8988T (cell line): ENCODE results near the gene MORC3.
"Not testable (repeated sequence)": the region's sequence is repeated elsewhere in the genome, so short reads cannot be mapped to it uniquely, and the experiment has no call there.

Source experiments
- DNase-seq: peaks from one replicate; pipeline ENCODE4 v3.0.0; 2011

Gene MORC3

DNA sequence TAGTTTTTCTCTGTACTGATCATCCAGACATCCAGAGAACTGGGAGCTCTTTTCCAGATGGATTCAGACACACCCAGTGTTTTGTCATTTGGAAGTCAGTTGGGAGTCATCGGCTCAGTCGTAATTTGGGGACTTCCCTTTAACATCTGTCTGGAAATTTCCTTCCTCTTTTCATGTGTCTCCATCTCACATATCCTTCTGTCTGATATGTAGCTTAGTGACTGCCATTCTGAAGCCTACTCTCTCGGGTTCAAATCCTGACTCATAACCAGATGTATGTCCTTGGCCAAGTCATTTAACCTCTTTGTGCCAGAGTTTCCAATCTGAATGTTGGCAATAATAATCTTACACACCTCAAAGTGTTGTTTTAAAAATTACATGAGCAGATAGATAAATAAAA, 3.0 kb downstream of the MORC3 start:
- DNase-seq = no peak

DNA sequence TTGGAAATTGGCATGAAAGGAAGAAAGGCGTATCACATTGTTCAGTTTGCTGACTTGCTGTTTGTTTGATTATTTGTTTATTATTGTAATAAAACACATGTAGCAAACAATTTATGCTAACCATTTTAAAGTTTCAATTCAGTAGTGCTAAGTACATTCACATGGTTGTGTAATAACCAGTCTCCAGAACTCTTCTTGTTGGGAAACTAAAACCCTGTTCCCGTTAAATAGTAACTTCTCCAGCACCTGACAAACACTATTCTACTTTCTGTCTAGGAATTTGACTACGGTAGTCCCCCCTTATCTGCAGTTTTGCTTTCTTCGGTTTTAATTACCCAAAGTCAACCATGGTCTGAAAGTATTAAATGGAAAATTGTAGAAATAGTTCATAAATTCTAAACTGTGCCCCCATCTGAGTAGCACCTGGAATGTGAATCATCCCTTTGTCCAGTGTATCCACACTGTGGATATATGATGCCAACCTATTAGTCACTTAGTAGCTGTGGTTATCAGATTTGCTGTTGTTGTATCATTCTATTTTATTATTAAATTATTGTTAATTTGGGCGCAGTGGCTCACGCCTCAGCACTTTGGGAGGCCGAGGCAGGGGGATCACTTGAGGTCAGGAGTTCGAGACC, 5.5 kb downstream of the MORC3 start:
- no peak for DNase-seq

DNA sequence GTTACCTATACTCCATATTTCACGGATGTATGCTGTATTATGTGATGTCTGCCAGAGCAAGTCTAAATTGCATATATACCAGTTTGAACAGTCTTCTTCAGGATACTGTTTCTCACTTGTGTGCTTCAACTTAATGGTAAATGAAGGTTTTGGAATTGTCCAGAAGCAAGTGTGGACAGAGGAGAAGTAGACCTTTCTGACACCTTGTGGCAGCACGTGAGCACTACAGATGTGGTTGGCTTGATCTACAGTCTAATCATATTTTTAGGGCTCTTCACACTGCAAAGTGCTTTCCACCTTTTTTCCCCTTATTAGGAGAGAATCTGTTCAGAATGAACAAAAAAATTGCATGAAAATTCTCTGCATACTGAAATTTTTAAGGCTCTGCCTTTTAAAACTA, 10.9 kb downstream of the MORC3 start:
- peak; percentile 11 for DNase-seq

DNA sequence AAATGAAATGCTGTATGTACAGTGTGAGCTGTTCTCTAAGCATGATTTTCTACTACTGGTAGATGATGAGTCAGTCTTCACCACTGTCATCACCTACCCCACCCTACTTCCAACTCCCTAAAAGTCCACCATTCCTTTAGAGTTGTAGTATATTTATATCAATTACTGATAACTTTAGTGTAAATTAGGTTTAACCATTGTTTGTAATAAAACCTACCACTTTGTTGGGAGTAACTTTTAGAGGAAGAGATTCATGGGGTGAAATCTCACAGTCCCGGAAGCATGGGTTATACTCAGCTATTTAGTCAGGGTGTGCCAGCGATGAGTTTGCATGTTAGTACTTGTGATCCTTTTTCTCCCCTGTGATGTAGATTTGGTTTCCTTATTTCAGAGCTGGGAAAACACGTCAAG, 17.1 kb downstream of the MORC3 start:
- no peak for DNase-seq

DNA sequence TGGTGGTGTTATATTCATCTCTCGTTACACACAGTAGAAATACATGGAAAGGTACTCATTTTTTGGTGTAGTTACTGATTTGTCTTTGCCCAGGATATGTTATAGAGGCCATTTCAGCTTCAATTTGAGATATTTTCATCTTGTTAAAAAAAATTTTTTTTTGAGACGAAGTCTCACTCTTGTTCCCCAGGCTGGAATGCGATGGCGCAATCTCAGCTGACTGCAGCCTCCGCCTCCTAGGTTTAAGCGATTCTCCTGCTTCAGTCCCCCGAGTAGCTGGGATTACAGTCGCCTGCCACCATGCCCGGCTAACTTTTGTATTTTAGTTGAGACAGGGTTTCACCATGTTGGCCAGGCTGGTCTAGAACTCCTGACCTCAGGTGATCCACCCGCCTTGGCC, 19.0 kb downstream of the MORC3 start:
- no peak for DNase-seq

DNA sequence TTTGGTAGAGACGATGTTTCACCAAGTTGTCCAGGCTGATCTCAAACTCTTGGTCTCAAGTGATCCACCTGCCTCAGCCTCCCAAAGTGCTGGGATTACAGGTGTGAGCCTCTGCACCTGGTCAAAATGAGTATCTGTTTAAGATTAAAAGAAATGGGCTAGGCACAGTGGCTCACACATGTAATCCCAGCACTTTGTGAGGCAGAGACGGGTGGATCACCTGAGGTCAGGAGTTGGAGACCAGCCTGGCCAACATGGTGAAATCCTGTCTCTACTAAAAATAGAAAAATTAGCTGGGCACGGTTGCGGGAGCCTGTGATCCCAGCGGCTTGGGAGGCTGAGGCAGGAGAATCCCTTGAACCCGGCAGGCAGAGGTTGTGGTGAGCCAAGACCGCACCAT, 22.6 kb downstream of the MORC3 start:
- not testable (repeated sequence) for DNase-seq

DNA sequence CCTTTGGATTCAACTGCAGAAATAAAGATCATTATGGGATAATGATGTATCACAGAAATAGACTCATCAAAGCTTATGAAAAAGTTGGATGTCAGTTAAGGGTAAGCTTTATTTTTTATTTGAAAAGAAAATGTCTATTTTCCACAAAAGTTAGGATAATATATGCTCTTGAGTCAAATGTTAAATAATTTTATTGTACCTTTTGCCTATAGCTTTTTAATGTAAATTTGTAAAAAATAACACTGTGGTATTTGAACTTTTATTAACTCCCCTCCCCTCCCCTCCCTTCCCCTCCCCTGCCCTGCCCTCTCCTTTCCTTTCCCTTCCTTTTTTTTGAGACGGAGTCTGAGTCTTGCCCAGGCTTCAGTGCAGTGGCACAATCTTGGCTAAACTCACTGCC, 24.9 kb downstream of the MORC3 start:
- DNase-seq = no peak

DNA sequence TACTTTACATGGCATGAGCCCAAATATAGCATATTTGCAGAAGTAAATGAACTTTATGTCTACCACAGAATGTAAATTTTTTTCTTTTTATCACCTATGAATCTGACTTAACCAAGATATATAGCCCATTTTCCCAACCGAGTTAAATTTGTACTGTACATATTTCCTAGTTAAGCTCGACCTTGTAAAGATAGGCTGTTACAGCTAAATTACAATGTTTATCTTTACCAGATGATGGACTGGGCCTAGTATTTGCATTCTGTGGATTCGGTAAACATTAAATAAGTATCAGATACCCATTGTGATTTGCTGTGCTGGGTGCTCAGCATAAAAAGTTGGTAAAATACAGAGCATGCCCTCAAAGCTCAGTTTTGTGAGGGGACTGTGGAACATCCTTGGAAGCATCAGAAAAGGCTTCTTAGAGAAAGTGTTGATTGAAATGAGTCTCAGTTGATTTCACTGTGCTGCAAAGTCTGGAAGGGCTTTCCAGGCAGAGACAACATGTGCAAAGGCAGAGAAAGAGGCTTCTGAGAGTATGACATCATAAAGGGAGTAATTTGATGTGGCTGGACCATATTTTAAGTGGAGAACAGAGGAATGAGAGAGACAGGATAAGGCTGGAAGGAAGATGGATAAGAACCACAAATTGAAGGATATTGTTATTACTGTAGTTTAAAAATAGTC, 27.4 kb downstream of the MORC3 start:
- no peak for DNase-seq

DNA sequence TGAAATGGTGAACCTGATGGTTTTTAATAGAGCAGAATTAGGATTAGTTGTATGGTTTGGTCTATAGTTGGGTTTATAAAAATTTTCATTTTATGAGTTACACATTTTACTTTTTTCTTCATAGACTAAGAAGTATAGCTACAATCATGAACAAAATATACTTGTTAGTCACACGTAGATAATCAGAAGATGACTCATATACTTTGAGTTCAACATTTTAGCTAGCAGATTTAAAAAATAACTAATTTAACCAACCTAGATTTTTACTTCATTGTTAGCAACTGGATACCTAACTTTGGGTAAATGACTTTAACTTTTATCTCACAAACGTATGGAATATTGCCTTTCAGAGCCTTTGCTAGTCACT, 27.9 kb downstream of the MORC3 start:
- no peak for DNase-seq

DNA sequence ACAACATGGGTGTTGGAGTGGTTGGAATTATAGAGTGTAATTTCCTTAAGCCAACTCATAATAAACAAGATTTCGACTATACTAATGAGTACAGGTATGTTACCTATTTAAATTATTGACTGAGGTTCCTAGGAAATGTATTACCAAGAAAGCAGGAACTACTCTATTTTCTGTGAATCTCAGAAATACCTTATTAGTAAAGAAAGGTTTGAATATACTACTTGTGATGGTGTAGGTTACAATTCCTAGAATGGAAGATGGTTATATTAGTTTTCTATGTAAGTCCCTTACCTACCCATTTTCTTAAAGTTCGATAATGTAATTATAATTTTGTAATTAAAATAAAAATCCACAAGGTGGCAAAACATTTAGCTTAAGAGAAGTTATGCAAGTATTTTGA, 29.3 kb downstream of the MORC3 start:
- DNase-seq = no peak

DNA sequence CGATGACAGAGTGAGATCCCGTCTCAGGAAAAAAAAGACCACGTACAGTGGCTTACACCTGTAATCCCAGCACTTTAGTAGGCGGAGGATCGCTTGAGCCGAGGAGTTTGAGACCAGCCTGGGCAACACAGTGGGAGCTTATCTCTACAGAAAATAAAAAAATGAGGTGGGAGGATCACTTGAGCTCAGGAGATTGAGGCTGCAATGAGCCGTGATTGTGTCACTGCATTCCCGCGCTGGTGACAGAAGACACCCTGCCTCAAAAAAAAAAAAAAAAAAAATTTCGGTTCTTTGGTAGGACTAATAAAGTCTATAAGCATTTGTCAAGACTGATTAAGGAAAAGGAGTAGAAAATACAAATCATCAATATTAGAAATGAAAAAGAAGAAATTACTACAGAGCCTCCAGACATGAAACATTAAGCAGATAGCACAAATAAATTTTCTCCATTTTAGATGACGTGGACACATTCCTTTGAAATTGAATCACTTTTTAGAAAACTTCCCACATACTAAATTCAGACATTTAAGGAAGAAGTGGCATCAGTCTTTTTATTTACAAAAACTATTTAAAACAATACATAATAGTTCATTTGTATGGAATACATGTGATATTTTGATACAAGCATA, 30.4 kb downstream of the MORC3 start:
- no peak for DNase-seq

DNA sequence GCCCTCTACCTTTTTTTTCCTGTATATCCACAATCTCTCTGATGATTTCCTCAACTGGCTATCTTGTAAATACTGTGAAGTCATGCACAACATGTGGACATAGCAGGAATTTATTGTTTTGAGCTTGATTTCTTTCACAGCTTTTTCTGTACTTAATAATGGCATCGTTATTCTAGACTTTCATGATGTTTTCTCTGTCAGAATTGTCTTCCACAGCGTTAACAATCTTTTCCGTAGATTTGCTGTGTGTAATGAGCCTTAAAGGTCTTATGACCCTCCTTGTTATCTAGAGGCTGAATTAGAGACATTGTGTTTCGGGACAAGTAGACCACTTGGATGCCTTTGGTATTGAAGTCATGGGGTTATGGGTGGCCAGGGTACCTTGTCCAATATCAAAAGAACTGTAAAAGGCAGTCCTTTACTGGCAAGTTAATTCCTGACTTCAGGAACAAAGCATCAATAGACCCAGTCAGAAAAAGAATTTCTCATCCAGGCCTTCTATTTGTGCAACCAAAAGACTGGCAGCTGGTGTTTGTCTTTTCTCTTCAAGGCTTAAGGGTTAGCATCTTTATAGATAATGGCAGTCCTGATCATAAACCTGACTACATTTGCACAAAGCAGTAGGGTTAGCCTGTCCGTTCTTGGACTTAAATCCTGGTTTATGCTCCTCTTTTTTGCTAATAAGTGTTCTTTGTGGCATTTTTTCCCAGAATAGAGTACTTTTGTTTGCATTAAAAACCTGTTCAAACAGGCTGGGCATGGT, 35.1 kb downstream of the MORC3 start:
- no peak for DNase-seq

DNA sequence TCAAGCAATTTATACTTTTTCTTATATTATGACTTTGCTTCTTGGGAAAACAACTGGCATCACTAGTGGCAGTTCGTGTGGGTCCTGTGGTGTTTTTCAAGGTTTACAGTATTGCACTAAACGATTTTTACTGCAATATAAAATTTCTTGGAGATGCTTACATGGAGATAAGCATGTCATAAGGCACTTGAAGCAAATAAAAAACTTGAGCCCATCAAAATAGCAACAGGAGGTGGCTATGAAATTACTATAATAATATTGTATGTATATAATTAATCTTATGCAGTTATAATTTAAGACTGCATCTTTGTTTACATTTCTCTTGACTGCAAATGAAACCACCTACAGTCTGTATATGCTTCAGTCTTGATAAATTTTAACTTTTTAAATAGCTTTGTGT, 35.9 kb downstream of the MORC3 start:
- no peak for DNase-seq

DNA sequence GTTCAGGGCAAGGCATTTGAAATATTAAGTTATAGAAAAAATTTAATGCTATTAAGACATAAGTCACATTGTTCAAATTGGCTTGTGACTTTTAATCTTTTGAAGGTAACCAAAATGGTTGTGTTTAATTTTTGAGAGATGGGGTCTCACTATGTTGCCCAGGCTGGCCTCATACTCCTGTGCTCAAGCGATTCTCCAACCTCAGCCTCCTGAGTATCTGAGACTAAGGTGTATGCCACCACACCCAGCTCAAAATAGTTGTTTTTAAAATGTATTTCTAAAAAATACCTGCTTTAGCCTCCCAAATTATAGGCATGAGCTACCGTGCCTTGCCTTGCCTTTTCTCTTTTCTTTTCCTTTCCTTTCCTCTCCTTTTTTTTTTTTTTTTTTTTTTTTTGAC, 39.2 kb downstream of the MORC3 start:
- DNase-seq = no peak

DNA sequence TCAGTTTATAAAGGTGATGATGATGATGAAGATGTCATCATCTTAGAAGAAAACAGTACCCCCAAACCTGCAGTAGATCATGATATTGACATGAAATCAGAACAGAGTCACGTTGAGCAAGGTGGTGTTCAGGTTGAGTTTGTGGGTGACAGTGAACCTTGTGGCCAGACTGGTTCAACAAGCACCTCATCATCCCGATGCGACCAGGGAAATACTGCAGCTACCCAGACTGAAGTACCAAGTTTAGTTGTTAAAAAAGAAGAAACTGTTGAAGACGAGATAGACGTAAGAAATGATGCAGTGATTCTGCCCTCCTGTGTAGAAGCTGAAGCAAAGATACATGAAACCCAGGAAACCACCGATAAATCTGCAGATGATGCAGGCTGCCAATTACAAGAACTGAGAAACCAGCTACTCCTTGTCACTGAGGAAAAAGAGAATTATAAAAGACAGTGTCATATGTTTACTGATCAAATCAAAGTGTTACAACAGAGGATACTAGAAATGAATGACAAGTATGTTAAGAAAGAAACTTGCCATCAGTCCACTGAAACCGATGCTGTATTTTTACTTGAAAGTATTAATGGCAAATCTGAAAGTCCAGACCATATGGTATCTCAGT, 49.2 kb downstream of the MORC3 start:
- DNase-seq = no peak

DNA sequence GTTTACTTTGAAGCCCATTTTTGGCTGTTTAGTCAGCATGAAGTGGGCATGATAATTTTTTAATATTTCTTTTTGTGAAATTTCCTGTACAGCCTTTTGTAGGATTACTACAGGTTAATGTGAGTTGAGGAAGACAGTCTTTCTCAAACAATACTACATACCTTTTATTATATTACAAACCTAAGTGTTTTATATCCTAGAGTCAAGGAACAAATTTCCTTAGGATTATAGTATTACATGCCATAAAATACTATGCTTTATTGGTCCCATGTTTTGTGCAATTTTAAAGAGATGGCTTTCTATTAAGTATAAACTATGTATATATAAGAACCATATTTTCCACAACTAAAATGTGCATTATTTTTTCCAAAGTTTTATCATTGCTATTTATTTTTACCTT, 56.0 kb downstream of the MORC3 start:
- DNase-seq = no peak

DNA sequence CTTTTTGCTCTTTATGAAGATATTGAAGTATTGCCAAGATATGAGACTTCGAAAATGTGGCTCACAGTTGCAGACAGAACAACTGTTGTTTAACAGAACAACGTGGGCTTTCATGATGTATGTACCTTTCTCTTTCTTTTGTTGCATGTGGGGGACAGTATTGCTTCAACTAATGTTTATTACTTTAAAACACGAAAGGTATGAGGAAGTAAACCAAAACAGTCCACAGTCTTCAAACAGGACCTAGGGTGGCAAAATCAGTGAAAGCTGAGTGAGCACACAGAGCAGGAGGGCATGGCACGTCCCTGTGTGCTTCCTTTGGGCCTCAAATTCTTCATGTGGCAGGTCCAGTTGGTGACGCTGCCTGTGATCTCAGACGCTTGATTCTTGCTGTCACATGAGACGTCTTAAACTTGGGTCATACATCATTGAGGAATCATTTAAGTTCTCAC, 57.4 kb downstream of the MORC3 start:
- DNase-seq = no peak

DNA sequence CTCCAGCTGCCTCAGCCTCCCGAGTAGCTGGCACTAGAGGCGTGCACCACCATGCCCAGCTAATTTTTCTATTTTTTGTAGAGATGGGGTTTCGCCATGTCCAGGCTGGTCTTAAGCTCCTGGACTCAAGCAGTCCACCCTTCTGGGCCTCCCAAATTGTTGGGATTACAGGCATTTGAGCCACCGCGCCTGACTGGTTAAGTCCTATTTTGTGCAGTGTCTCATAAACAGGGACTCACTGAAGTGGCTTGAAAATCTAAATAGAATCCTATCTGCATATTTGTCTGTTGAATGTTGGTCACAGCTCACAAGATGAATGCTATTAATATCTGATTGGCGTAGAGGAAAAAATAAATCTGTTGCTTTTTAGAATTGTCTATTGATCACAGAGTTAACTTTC, 59.3 kb downstream of the MORC3 start:
- no peak for DNase-seq

DNA sequence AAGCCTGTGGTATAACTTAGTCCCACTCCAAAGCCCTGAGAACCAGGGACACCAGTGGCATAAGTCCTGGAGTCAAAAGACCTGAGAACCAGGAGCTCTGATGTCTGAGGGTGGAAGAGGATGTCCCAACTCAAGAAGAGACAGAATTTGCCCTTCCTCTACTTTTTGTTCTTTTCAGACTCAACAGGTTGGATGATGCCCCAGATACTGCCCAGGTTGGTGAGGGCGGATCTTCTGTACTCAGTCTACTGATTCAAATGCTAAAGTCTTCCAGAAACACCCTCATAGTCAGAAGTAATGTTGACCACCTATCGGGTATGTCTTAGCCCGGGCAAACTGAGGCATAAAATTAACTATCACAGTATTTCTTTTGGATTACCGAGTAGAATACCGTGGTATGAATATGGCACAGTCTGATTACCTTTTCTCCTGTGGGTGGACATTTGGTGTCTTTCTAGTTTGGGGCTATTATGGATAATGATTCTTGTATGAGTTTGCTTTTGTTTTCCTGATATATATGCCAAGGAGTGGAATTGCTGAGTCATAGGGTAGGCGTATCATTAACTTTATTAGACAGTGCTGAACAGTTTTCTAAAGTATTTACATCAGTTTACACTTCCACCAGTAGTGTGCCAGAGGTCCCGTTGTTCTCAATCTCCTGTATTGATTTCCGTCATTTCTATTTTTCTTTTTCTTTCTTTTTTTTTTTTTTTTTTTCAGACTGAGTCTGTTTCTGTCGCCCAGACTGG, 62.0 kb downstream of the MORC3 start:
- no peak for DNase-seq

DNA sequence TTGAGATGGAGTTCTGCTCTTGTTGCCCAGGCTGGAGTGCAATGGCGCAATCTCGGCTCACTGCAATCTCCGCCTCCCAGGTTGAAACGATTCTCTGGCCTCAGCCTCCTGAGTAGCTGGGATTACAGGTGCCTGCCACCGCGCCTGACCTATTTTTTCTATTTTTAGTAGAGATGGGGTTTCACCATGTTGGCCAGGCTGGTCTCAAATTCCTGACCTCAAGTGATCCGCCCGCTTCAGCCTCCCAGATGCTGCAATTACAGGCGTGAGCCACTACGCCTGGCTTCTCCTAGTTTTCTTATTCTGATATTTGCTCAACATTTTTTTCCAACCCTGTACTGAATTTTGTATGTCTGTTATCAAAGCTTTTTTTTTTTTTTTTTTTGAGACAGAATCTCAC, 62.7 kb downstream of the MORC3 start:
- DNase-seq = not testable (repeated sequence)

DNA sequence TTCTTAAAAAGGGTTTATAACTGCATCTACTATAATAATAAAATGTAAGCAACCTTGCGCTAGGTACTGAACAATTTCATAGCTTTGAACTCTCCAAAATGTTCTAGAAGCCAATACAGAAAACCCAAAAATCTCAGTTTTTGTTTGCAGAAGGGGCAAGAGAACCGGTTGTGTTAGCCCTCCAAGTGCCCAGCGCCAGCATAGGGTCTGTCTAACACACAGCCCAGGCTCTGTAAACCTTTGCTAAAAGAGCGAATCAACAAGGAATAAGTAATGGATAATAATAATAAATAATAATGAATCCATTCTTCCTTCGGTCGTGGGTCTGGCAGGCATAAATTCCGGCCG, 64.9 kb downstream of the MORC3 start:
- no peak for DNase-seq

DNA sequence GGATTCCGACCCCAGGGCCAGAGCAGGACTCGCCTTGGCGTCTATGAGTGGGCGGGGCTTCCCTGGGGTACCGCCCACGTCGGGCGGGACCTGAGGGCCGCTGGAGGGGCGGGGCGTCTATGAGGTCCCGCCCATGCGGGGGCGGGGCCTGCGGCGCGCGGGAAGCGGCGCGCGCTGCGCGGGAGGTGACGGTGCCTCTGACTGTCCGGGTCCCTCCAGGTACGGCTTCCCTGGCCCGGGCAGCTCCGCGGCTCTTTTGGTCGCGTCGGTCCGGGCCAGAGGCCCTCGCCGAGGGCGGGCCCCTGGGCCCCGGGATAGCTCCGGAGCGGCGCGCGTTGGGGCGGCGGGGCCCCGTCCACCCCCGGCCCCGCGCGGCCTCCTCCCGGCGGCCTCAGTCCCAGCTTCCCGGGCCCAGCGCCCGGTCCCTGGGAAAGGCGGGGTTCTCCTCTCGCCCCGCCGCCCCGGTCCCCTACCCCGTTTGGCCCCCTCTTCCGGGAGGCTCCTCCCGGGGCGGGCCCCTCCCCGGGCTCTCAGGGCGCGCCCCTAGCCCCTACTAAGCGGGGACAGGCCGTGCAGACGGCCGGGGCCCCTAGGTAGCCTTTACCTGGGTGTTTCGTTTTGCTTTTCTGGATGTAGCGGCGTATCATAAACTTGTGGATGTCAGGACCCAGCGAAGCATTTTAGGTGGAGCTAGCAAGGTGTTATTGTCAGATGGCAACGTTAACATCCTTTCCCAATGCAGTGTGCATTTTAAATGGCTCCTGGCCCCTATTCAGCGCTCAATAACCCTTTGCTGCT, 65.4 kb downstream of the MORC3 start, which contains the start of gene CHAF1B:
CHAF1B (plus strand) TSS at position 160 of the 798 bp plus-strand sequence. CDS start 745 bp downstream, outside the sequence.
- DNase-seq = peak; percentile 68
